GM18909 (cell line): ENCODE measurements around the gene BDH1.

Experiments used
- ATAC-seq: cut with Tn5 transposase; IDR thresholded peaks from one replicate; pipeline ENCODE4 v1.9.1; 2021; ENCODE audit warnings: mild to moderate bottlenecking; ENCODE audit not compliant: unreplicated experiment, poor library complexity

The BDH1 gene

GRCh38 chr3:197552198-197552597 lies 3.6 kb downstream of the BDH1 start:
- no peak for ATAC-seq

DNA sequence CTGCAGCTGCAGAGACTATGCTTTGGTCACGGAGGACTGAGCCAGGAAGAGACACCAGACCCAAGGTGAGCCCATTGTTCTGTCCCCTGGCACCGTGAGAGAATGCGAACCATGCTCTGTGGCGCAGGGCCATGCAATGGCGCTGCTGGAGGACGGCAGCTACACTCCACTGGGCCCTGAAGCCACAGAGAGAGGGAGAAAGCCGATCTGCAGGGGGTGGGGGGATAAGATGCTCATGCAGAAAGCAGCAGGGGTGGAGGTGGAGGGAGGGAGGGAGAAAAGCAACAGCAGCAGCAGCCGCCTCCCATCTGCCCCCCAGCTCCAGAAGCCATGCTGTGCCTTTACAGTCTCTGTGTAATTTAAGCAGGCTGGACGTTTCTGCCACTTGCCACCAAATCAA lies 5.3 kb downstream of the BDH1 start:
- no peak for ATAC-seq

GRCh38 chr3:197549261-197549885 lies 6.4 kb downstream of the BDH1 start:
- no peak for ATAC-seq

DNA sequence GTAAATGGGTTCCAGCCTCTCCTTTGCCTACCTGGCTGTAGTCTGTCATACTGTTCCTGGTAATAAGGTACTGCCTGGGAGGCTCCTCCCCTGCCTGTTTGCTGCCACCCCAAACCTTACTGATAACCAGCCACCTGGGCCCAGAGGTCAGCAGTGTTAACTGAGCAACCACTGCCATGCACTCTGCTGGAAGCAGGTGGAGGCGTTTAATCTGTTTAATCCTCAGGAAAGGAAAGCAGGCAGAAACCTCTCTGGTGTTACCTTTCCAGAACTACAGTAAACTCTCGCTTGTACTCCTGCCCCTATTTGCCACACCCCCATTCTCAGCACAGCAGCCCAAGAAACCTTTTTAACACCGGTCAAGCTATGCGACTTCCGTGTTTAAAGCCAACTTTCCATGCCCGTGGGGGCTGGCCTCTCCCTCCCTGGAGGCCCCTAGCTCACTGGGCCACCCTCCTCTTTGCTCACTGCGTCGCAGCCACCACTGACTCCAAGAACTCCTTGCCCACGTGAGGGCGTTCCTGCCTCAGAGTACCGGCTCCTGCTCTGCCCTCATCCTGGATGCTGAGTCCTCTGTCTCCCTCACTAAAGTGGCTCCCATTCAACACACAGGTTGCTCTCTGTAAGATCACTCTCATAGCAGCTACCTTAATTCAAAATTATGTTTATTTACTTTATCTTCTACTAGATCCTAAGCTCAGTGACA lies 8.3 kb downstream of the BDH1 start:
- no peak for ATAC-seq

DNA sequence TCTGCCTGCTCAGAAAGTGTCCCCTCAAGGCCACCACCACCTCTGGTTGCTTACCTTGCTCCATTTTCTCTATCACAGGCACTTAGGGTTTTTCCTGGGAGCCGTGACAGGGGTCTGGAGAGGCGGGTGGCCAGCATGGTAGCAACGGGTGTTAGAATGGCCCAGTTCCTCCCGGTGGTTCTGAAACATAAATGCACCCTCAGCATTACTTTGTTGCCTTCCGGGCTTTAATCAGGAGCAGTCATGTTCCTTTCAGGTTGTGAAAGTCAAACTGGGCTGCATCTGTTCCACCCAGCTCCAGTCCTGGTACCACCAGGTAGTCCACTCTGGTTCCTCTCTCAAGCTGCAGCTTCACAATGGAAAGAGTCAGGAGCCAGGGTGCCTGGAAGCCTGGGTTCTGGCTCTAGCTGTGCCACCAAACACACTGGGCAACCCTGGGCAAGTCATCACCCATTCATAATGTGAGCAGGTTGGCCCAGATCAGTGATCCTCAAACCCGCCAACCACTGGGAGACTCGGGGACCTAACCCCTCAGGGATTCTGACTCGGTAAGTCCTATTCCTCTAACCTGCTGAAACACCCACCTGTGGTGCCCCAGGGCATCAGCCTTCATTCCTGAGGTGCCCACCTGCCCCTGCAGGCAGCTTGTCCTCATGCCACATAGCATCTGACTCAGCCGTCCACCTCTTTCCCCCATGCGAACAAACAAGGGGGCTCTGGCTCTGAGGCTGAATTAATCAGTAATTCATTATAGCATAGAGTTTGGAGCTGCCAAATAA lies 9.3 kb downstream of the BDH1 start:
- no peak for ATAC-seq

DNA sequence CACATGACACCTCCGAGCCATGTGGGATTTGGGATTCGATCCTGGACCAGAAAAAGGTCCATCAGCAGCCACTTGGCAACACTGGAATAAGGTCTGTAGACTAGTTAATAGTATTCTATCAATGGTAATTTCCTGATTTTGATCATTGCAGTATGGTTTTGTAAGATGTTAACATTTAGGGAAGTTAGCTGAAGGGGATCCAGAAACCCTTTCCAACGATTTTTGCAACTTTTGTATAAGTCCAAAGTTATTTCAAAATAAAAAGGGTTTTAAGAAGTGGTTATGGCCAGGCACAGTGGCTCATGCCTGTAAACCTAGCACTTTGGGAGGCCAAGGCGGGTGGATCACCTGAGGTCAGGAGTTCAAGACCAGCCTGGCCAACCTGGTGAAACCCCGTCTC lies 10.2 kb downstream of the BDH1 start:
- ATAC-seq, result no peak

DNA sequence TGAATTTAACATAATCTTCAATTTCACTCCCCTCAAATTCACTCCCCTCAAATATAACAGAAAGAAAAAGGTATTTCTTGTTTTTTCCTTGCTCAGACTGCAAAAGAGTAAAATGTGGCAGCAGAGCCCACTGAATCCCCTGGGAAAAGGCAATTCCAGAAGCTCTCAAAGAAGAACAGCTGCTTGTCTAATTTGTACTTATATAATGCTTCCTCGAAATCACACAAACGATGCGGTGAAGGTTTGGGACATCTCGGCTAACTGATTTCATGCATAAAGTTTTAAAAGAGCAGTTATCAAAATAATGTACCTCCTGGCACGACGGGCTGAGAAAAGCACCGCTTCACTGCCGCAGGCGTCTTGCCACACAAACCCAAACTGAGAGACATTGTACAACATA lies 10.7 kb downstream of the BDH1 start:
- no peak for ATAC-seq

GRCh38 chr3:197542741-197543454 lies 12.9 kb downstream of the BDH1 start:
- no peak for ATAC-seq

GRCh38 chr3:197541756-197542539 lies 13.8 kb downstream of the BDH1 start:
- no peak for ATAC-seq

DNA sequence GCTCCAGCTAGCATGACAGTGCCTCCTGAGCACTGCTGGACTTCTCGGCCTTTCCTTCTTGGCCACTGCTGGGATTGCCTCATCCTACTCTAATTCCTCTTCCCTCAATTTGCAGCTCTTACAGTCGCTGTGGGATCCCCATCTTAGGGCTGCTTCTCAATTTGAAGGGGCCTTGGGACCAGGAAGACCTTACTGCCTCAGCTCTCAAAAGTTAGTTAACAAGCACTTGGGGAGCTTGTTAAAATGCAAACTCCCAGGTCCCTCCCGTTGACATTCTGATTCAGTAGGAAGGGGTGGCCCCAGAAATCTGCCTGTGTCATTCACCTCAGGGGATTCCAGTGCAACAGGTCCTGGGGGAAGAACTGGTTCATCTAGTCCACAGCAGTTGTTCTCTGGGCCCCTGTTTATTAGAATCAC lies 14.8 kb downstream of the BDH1 start:
- ATAC-seq, result no peak

DNA sequence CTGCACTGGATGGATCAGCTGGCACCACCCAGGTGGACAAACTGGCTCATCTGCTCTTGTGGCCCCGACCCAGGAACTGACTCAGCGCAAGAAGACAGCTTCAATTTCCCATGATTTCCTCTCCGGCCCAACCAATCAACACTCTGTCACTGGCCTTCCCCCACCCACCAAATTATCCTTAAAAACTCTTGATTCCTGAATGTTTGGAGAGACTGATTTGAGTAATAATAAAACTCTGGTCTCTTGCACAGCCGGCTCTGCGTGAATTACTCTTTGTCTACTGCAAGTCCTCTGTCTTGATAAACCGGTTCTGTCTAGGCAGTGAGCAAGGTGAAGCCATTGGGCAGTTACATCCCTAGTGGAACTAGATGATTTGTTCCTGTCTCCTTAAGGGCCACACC lies 16.1 kb downstream of the BDH1 start:
- ATAC-seq, result no peak

GRCh38 chr3:197533927-197534725 lies 21.6 kb downstream of the BDH1 start:
- ATAC-seq, result no peak

- no peak for ATAC-seq
Measured at GRCh38 chr3:197533396-197533795, 22.4 kb downstream of the BDH1 start.

DNA sequence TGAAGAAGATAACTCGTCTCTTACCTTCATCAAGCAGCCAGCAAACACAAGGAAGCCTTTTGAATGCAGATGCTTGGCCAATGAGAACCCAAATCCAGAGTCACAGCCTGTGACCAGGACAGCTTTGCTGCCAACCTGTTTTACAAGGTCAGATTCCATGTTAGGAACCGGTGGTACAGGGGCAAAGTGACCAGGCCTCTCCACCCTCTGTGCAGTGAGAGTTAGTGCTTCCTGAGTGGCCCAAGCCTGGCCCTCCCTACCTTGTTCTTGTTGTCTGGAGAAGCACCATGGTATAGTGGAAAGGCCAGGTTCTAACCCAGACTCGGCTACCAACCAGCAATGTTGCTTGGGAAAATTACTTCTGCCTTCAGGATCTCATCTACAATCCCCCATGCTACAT lies 23.4 kb downstream of the BDH1 start:
- no peak for ATAC-seq

- no peak for ATAC-seq
Measured at GRCh38 chr3:197528190-197528589, 27.6 kb downstream of the BDH1 start.

- no peak for ATAC-seq
Measured at GRCh38 chr3:197527569-197527968, 28.2 kb downstream of the BDH1 start.

DNA sequence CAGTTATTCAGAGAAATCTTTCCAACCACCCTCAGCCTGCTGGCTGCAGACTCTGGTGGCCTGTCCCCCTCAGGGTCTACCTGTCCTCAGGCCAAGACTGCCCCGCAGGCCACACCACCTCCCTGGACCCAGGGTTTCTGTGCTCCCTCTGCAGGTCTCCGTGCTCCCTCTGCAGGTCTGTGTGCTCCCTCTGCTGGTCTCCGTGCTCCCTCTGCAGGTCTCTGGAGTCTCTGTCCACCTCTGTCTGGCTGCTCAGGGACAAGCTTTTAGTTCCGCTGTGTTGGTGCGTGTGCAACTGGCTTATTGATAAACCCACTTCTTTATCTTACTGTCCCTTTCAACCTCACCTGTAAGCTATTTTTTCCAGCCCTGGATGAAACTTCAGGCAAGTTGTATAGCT lies 30.1 kb downstream of the BDH1 start:
- no peak for ATAC-seq

DNA sequence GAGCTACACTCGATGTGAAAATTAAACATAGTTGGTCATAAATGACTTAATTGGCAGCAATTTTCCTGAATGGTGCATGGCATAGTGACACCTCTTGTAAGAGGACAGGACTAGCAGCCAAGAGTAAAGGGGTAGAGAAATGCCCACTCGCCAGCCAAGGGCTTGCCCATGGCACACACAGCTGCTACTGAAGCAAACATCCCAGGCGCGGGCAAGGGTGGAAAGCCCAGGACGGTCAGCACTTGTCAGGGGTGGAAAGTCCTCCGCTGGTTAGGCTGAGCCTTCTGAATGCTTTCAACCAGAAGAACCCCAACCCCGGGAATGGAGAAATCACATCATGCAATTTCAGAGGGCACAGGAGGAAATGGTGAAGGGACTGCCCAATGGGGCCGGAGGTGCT lies 31.6 kb downstream of the BDH1 start:
- no peak for ATAC-seq

DNA sequence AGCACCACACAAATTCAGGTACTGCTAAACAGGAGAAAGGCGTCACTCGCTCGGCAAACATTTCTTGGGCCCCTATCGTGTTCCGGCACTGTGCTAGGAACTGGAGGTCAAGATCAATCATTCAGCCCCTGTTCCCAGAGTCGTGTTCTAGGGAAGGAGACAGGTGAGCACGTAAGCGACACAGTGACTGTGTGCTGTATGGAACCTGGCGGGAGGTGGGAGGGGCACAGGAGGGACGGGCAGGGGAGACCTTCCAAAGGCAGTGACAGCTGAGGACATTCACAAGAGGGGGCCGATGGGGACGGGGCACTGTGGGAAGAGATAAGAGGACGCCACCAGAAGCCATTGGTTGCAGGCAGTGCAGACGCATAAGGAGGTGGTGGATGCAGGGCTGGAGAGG lies 32.2 kb downstream of the BDH1 start:
- ATAC-seq, result no peak
